ENCODE measurements around the gene STX1B.

The STX1B gene

GRCh38 chr16:30974348-30974747, 36.1 kb downstream of the STX1B start:
- DNase-seq: no peak

DNA sequence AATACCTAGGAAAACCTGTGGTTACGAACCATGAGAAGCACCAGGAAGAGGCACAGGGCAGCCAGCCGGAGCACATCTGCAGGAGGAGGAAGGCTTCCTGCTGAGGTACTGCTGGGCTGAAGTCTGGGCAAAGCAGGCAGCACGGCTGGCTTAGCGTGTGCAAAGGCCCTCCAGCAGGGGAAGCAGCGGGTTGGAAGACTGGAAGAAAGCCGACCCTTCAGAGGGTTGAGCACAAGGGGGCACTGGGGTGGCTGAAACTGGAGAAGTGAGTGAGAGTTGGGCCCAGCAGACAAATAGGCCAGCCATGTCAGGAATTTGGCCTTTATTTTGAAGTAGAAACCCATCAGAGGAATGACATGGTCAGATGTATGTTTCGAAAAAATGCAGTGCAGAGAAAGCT, 37.6 kb downstream of the STX1B start:
- DNase-seq: no peak

- DNase-seq: no peak
These were observed 39.1 kb downstream of the STX1B start for GRCh38 chr16:30971298-30971697.

- no peak for DNase-seq
These were observed 41.1 kb downstream of the STX1B start for GRCh38 chr16:30969246-30969842.

DNA sequence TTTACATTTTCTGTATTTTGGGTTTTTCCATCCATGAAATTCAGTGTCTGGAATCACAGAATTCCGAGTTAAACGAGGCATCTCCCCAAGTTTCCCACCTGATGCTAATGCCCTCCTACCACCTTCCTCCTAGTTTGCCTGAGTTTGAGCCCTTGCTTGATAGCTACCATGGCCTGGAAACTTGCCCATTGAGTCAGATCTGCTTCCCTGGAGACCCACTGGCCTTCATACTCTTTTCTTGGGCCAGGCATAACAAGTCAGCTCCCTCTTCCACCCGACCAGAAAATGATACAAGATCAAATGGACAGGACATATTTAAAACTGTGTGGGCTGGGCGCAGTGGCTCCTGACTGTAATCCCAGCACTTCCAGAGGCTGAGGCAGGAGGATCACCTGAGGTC, 42.6 kb downstream of the STX1B start:
- DNase-seq: no peak

- no peak for DNase-seq
These were observed 44.3 kb downstream of the STX1B start for GRCh38 chr16:30966033-30966619.

DNA sequence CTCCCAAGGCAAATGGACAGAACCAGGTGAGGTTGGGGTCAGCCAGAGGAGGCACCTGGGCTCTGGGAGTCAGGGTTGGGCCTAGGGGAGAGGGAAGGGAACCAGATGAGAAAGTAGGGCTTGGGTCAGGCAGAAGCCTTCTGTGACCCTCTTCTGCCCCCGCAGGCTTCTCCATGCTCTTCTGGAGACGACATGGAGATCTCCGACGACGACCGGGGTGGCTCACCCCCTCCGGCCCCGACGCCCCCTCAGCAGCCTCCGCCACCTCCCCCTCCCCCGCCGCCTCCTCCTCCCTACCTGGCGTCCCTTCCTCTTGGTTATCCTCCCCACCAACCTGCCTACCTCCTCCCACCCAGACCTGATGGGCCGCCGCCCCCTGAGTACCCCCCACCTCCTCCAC, 45.0 kb downstream of the STX1B start:
- DNase-seq: no peak

DNA sequence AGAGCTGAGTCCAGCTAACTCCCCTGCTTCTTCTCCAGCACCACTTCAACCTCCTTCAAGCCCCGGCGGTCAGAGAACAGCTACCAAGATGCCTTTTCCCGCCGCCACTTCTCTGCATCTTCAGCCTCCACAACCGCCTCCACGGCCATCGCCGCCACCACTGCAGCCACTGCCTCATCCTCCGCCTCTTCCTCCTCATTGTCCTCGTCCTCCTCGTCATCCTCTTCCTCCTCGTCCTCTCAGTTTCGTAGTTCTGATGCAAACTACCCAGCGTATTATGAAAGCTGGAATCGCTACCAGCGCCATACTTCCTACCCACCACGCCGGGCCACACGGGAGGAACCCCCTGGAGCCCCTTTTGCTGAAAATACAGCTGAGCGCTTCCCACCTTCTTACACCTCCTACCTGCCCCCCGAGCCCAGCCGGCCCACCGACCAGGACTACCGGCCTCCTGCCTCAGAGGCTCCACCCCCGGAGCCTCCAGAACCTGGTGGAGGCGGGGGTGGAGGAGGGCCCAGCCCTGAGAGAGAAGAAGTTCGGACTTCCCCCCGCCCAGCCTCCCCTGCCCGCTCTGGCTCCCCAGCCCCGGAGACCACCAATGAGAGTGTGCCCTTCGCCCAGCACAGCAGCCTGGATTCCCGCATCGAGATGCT, 45.7 kb downstream of the STX1B start:
- DNase-seq: no peak

DNA sequence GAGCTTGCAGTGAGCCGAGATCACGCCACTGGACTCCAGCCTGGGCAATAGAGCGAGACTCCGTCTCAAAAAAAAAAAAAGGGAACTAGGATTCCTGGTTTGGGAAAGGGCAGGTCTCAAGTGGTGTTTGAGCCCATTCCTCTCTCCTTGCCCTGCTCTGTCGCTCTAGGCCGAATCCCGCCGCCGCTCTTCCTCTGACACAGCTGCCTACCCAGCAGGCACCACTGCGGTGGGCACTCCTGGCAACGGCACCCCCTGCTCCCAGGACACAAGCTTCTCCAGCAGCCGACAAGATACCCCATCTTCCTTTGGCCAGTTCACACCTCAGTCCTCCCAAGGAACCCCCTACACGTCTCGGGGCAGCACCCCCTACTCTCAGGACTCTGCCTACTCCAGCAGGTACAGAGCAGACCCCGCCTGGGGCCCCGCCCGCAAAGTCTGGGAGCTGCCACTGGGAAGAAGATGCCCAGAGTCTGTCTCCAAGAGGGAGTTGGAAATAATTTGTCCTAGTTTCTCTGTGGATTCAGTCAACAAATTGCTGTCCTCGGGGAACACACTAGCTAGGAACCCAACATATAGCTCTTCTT, 46.4 kb downstream of the STX1B start:
- DNase-seq: no peak

DNA sequence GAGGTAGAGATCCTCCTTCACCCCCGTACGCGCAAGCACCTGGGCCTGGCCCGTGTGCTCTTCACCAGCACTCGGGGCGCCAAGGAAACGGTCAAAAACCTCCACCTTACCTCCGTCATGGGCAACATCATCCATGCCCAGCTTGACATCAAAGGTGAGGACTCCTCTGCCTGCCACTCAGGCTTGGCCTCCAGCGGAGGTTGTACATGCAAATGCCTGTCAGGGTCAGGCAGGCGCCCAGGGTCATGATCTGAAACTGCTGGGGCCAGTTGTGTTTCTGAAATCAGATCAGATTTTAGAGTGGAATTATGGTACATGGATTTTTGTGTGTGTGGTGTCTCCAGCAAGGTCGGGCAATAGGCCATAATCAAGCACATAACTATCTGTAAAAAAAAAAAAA, 49.1 kb downstream of the STX1B start:
- no peak for DNase-seq

- DNase-seq: peak; percentile 44
These were observed 52.0 kb downstream of the STX1B start for GRCh38 chr16:30958175-30959079.

DNA sequence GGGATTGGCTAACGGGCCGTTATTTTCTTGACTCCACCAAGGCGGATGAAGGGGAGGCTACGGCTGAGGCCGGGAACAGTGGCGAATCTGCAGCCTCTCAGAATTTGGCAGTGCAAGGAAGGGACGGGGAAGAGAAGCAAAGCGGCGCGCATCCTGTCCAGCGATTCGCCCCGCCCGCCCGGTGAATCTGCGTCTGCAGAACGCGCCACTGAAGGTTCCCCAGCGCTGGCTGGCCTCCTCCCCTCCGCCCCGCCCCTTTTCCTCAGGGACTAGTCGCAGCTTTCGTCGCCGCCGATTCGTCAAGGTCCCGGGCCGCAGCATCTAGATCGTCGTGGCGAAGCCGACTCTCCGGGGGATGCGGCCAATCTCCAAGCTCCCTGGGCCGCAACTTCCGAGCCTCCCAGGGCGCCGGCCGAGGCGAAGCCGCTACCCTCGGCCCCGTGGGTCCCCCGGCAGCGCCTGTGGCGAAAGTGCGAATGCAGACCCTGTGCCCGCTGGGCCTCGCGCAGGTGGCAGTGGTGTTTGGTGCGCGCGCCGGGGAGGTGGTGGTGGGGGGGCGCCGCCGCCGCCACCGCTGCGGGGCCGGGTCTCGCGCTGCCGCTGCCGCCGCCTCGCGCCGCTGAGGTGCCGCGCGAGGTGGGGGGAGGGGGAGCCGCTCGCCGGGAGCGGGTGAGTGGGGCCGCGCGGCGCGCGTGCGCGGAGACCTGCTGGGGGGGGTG, 52.8 kb downstream of the STX1B start, which contains the start of gene SETD1A:
Gene SETD1A (plus strand): TSS at position 299 of the 719 bp plus-strand sequence. CDS start 978 bp downstream, outside the sequence.
- DNase-seq: peak; percentile 92

DNA sequence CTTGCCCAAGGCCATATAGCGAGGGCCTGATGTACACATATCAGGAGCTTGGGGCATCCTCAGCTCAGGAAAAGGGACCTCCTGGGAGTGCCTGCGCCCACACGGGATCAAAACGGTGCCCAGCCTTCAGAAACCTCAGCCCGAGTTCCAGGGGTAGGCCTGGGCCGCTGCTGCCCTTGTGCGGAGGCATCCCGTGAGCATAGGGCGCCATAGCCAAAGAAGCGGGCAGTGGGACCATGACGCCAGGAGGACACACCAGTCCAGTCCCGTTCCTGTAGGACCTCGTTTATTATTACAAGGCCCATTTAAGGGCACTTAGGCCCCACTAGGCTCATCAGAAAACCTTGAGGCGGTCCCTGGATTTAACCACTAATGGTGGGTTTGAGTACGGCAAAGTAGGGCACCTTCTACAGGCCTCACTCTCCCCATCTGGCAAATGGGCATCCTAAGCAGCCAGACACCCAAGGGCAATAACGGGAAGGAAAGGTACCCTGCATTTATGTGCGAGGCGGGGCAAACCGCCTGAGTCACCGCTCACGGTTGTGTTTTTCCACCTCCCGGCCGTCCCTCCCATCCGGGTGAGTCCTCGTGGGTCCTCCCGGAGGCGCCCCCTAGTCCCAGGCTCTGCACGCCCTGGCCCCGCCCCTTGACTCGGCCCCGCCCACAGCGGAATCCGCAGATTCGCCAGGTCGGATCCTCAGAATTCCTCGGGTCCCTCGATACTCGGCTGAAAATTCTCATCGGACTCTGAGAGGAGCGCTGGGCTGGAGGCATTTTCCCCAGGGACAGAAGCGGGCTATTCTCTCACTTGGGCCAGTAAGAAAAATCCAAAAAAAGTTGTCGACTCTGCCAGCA, 53.6 kb downstream of the STX1B start:
- peak; percentile 52 for DNase-seq

GRCh38 chr16:30954993-30955392, 55.4 kb downstream of the STX1B start:
- DNase-seq: no peak

- DNase-seq: peak; percentile 48
These were observed 56.8 kb downstream of the STX1B start for GRCh38 chr16:30953511-30954124.

- DNase-seq: no peak
These were observed 57.3 kb downstream of the STX1B start for GRCh38 chr16:30953111-30953510.

- DNase-seq: no peak
These were observed 58.7 kb downstream of the STX1B start for GRCh38 chr16:30951750-30952149.

GRCh38 chr16:30951193-30951592, 59.2 kb downstream of the STX1B start:
- no peak for DNase-seq

DNA sequence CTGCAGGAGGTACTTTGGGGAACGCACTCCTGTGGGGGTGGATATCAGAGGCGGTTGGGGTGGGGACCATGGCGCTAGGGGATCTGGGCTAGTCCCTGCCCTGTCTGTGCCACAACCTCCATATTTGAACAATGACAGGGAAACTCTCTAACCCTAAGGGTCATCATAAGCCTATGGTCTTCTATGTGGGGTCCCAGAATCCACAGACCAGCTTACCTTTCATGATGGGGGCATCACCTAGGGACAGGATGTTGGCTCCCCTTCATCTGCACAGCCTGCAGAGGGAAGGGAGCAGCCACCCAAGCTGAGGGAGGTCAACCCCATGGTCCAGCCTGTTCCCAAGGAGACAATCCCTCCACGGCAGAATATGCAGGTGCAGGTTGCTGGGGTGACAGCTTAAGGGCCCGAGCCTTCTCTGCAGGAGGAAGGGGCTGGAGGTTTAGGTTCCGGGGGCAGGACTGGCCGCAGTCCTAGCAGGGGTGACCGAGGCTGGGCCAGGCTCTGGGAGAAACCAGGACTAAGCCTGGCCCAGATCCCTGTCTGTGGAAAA, 59.8 kb downstream of the STX1B start:
- no peak for DNase-seq

All from NCI-H774 (cell line).